Adrenal gland (tissue), 12 donors: ENCODE data around the gene PAEP. TPM values are rescaled to one million over a fixed set of nuclear protein-coding genes. Genes with fewer than 3 reads are reported as not detected.

Experiments
- DNase-seq, 7 donors: peaks; one replicate each; pipeline ENCODE4 v3.0.0-alpha.2; 2019 to 2020
- H3K27ac ChIP-seq, 5 donors: fragments of 200-600 bp; sonication (generic) in 4 of 5; 1 replicate in 3 of 5; 2 replicates in 2 of 5; pipeline versions ENCODE4 v1.5.1 to v1.8.0; 2016 to 2020; ENCODE audit warnings: mild to moderate bottlenecking in 1 of 5
- H3K27me3 ChIP-seq: fragments of 200-600 bp; 2 replicates; pipeline ENCODE4 v1.8.0; 2021
- H3K36me3 ChIP-seq, 2 donors: fragments of 200-600 bp; replicated peaks in 1 of 2; 1 replicate in 1 of 2; 2 replicates in 1 of 2; pipeline versions ENCODE4 v1.5.1 to v1.8.0; 2018 to 2022
- H3K4me1 ChIP-seq, 2 donors: fragments of 200-600 bp; replicated peaks in 1 of 2; 1 replicate in 1 of 2; 2 replicates in 1 of 2; pipeline versions ENCODE4 v1.5.1 to v1.8.0; 2018 to 2021
- H3K4me3 ChIP-seq, 4 donors: fragments of 200-600 bp; sonication (generic) in 3 of 4; one replicate each; pipeline ENCODE4 v1.5.1; 2016 to 2018
- H3K9me3 ChIP-seq, 3 donors: fragments of 200-600 bp; sonication (generic) in 1 of 3; replicated peaks in 1 of 3; 1 replicate in 2 of 3; 2 replicates in 1 of 3; pipeline versions ENCODE4 v1.5.1 to v1.8.0; 2016 to 2021
- POLR2A ChIP-seq, 2 donors: fragments of 450-650 bp; IDR thresholded peaks; one replicate each; pipeline ENCODE4 v1.6.1; 2017; ENCODE audit warnings: antibody characterized with exemption in 2 of 2, mild to moderate bottlenecking in 2 of 2, moderate library complexity in 1 of 2
- WGBS, 4 donors: extraction: QIAGEN DNeasy Blood & Tissue Kit in 2 of 4; methylation state at CpG; one replicate each; pipeline versions ENCODE4 v1.1.5 to v1.1.7; 2013 to 2017; 5-methylcytosine and 5-hydroxymethylcytosine counted together
- intact Hi-C, 2 donors: fragments of 100-400 bp; cut with DNase I; formaldehyde crosslinking; loops; one replicate each; pipeline versions ENCODE4 v1.14.1 to v1.15.0; 2022 to 2023
- polyA plus RNA-seq, 3 donors: library from polyadenylated mRNA; stranded (reverse); fragments of 200-250 nt in 2 of 3; fragments of 350-450 nt in 1 of 3; fragmentation: Illumina TruSeq in 1 of 3; extraction: RNeasy Lipid Tissue Mini Kit (QIAGEN cat#74804) in 1 of 3; gene quantifications; one replicate each; pipeline ENCODE4 v1.2.3, GENCODE V29; 2013 to 2014
- total RNA-seq, 9 donors: library from RNA; depleted of rRNA in 4 of 9; stranded (reverse); fragments of >200 nt in 4 of 9; fragments of 120-200 nt in 1 of 9; fragmentation: NEBNext Ultra II Directional in 1 of 9; extraction: Animal tissue kit (Norgen Biotek cat#: 25700) in 1 of 9; gene quantifications; one replicate each; pipeline versions ENCODE4 v1.1.0 to v1.2.4, GENCODE V29; 2013 to 2023
- TF ChIP-seq, protein P1 (sequence below), 6 experiments: fragments of 450-650 bp in 4 of 6; fragments of 200-600 bp in 2 of 6; sonication (generic) in 1 of 6; IDR thresholded peaks; 1 replicate in 5 of 6; 2 replicates in 1 of 6; pipeline versions ENCODE4 v1.5.1 to v1.8.0; 2016 to 2021; ENCODE audit warnings: antibody characterized with exemption in 6 of 6, mild to moderate bottlenecking in 2 of 6, moderate library complexity in 1 of 6
- donor health status: healthy with polysubstance abuse.
- donor health status: Bipolar disorder and iron deficiency.
- donor health status: DM: yes; HTN: yes; CAD: no.
- donor health status: DM: no; HTN: no; CAD: no.
- donor health status: DM: no; HTN: no; CAD: no.
- donor health status: DM: yes; HTN: yes; CAD: no.

PAEP gene
- total and polyA plus RNA-seq, 12 donors, result 0.17 TPM; not detected in 11

- H3K36me3 ChIP-seq, result no peaks in the 10 kb centered on the region
- intact Hi-C loops, result no loop called here
- no peak overlapping the region for H3K4me3 ChIP-seq
- no peaks in the 10 kb centered on the region for H3K4me1 ChIP-seq
- TF ChIP-seq, protein P1, sequence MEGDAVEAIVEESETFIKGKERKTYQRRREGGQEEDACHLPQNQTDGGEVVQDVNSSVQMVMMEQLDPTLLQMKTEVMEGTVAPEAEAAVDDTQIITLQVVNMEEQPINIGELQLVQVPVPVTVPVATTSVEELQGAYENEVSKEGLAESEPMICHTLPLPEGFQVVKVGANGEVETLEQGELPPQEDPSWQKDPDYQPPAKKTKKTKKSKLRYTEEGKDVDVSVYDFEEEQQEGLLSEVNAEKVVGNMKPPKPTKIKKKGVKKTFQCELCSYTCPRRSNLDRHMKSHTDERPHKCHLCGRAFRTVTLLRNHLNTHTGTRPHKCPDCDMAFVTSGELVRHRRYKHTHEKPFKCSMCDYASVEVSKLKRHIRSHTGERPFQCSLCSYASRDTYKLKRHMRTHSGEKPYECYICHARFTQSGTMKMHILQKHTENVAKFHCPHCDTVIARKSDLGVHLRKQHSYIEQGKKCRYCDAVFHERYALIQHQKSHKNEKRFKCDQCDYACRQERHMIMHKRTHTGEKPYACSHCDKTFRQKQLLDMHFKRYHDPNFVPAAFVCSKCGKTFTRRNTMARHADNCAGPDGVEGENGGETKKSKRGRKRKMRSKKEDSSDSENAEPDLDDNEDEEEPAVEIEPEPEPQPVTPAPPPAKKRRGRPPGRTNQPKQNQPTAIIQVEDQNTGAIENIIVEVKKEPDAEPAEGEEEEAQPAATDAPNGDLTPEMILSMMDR (IDR thresholded peaks at IDR 0.05), result no peak
- TF ChIP-seq POLR2A (IDR thresholded peaks at IDR 0.05), result no peak
- H3K27me3 ChIP-seq, result peaks cover 5% of the 10 kb centered on the region
- WGBS, 4 donors, result 81 to 91% (median 86%) methylated on average over 7 to 34 of the region's 34 CpGs
- no peak for DNase-seq
- H3K9me3 ChIP-seq, result no peaks in the 10 kb centered on the region
- no peak overlapping the region for H3K27ac ChIP-seq
Observed at GRCh38 chr9:135613946-135614805, 52.6 kb downstream of the PAEP start.

- Histone ChIP-seq H3K36me3 (no peaks in the 10 kb centered on the region), H3K27ac (no peak overlapping the region), H3K27me3 (peaks cover 9% of the 10 kb centered on the region), H3K9me3 (no peaks in the 10 kb centered on the region), H3K4me3 (no peak overlapping the region), H3K4me1 (no peaks in the 10 kb centered on the region)
- DNase-seq, result no peak
- WGBS, 4 donors, result 67 to 90% (median 83%) methylated on average over 19 to 29 of the region's 29 CpGs
- no peak for TF ChIP-seq POLR2A (IDR thresholded peaks at IDR 0.05)
- TF ChIP-seq, protein P1 (IDR thresholded peaks at IDR 0.05), result no peak
- intact Hi-C loops, result no loop called here
Observed at GRCh38 chr9:135614821-135615665, 53.5 kb downstream of the PAEP start.

- intact Hi-C loops, result no loop called here
- no peaks in the 10 kb centered on the region for H3K4me1 ChIP-seq
- H3K27ac ChIP-seq, result no peak overlapping the region
- H3K9me3 ChIP-seq, result no peaks in the 10 kb centered on the region
- H3K4me3 ChIP-seq, result no peak overlapping the region
- no peak for TF ChIP-seq POLR2A (IDR thresholded peaks at IDR 0.05)
- TF ChIP-seq, protein P1 (IDR thresholded peaks at IDR 0.05), result peak in 1 of 6 experiments; percentile 27
- peaks cover 9% of the 10 kb centered on the region for H3K27me3 ChIP-seq
- 68 to 85% (median 76%) methylated on average over 19 to 31 of the region's 31 CpGs for WGBS, 4 donors
- H3K36me3 ChIP-seq, result no peaks in the 10 kb centered on the region
- DNase-seq, result peak in 1 of 7 donors; percentile 27
Observed at GRCh38 chr9:135615666-135616618, 54.4 kb downstream of the PAEP start.

Other genes with a start within 250 kb of the PAEP start
- 10 to 100 TPM; 10.3 to 34.8 (median 17.5) TPM for gene PPP1R26, start 82.0 kb upstream of the PAEP start, total RNA-seq
- 10 to 100 TPM in 2 of 3 donors, 1 to 10 TPM in 1; 3.3 to 20.7 (median 11.5) TPM for gene PPP1R26, start 82.0 kb upstream of the PAEP start, polyA plus RNA-seq
- 10 to 100 TPM; 43.7 to 84.1 (median 60.2) TPM for gene MRPS2, start 61.1 kb upstream of the PAEP start, total RNA-seq
- 10 to 100 TPM; 31.8 to 62.0 (median 52.0) TPM for gene MRPS2, start 61.1 kb upstream of the PAEP start, polyA plus RNA-seq
- not detected for gene LCN1, start 40.3 kb upstream of the PAEP start, total RNA-seq
- gene LCN1, start 40.3 kb upstream of the PAEP start, polyA plus RNA-seq, result not detected
- not detected for gene OBP2A, start 15.6 kb upstream of the PAEP start, total RNA-seq
- gene OBP2A, start 15.6 kb upstream of the PAEP start, polyA plus RNA-seq, result not detected
- not detected for gene GLT6D1, start 77.8 kb downstream of the PAEP start, total RNA-seq
- gene GLT6D1, start 77.8 kb downstream of the PAEP start, polyA plus RNA-seq, result not detected
- not detected for gene LCN9, start 101.6 kb downstream of the PAEP start, total RNA-seq
- gene LCN9, start 101.6 kb downstream of the PAEP start, polyA plus RNA-seq, result not detected
- not detected for gene SOHLH1, start 137.7 kb downstream of the PAEP start, total RNA-seq
- not detected for gene SOHLH1, start 137.7 kb downstream of the PAEP start, polyA plus RNA-seq
- gene KCNT1, start 140.4 kb downstream of the PAEP start, total RNA-seq, result 1 to 10 TPM in 1 of 9 donors, under 1 TPM in 2, not detected in 6; 0.11 to 2.4 (median 0.28) TPM
- gene KCNT1, start 140.4 kb downstream of the PAEP start, polyA plus RNA-seq, result under 1 TPM; 0.05 to 0.32 (median 0.20) TPM